Measurements from ENCODE around the gene UGT3A2.
"Not testable (repeated sequence)": the region's sequence is repeated elsewhere in the genome, so short reads cannot be mapped to it uniquely, and the experiment has no call there.

UGT3A2 gene

DNA sequence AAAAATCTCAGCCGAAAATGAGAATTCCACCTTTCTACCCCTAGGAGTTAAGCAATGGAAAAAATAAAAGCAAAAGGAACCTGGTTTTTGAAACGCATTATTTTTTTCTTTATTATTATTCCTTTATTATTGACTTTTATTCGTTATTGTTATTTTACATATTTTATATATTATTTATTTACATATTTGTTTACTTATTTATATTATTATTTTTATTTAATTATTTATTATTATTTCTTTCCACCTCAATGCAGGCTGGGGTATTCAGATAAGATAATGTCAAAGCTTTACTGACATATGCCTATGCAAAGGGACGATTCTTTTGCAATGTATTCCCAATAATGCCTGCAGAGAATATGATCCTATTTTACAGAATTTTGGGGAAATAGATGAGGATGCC lies 16.7 kb downstream of the UGT3A2 start:
- DNase-seq, result no peak

DNA sequence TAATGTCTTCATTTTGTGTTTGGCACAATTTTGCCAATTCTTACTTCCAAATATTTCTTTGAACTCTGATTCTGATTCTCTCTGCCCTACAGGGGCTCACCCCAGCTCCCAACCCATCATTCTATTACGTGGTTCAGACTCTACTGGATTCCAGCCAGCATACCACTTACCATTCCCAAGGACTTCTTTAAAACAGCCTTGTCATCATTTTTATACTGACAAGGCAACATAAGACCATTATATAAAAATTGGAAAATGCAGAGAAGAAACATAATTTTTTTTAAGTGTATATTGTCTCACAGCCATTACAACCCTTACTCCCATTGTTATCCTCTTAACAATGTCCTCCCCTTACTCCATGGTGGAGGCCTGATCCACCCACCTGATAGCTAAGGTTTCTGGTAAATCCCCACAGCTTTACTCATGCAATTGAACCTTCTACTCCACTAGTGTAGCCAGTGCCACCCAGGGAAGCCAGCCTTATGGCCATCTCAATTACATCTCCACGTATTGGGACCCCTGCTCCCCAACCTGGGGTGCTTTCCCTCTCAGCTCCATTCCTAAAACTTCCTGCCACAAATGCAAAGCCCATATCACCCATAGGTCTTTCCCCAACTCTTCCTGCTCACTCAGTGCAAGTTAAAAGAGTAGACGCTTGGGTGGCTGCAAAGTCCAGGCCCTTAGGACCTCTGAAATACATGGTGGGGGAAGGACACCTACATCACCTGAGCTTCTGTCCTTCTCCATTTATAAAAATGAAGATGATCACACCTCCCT lies 19.1 kb downstream of the UGT3A2 start:
- no peak for DNase-seq

DNA sequence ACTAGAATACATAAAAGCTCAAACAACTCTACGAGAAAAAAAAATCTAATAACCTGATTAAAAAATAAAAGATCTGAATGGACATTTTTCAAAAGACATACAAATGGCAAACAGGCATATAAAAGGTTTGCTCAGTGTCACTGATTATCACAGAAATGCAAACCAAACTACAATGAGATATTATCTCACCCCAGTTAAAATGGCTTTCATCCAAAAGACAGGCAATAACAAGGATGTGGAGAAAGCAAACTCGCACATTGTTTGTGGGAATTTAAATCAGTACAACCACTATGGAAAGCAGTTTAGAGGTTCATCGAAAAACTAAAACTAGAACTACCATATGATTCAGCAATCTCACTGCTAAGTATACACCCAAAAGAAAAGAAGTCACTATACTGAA lies 20.8 kb downstream of the UGT3A2 start:
- DNase-seq, result no peak

DNA sequence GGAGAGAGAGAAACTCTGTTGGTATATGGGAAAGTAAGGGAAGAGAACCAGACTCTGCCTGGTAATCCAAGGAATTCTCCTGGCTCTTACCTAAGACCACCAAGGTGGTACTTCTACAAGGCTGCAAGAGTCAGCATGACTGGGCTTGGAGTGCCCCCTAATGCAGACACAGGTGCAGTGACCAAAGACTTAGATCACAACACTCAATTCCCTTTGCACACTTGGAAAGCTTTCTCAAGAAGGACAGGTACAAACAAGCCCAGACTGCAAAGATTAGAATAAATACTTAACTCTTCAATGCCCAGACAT lies 25.2 kb downstream of the UGT3A2 start:
- no peak for DNase-seq

DNA sequence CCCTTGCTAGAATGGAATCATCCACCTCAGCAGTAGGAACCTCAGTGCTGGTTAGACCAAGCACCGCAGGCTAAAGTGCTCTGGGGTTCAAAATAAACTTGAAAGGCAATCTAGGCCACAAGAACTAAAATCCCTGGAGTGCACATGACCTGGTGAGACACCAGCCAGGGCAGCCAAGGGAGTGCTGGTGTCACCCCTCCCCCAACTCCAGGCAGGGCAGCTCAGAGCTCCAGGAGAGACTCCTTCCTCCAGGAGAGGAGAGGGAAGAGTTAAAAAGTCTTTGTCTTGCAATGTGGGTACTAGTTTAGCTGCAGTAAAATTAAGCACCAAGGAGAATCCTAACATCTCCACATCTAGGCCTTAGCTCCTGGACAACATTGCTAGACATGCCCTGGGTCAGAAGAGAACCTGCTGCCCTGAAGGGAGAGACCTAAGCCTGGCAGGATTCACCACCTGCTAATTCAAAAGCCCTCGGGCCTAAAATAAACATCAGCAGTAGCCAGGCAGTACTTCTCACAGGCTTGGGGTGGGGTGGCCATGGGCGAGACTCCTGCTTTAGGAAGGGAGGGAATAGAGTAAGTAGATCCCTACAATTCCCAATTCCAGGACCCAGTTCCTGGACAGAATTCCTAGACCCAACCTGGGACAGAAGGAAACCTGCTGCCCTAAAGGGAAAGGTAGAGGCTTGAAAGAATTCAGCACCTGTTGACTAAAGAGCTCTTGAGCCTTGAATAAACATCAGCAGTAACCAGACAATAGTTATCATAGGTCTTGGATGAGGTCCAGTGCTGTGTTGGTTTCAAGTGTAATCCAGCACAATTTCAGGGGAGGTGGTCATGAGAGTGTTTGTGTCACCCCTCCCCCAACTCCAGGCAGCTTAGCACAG lies 25.8 kb downstream of the UGT3A2 start:
- DNase-seq, result no peak

DNA sequence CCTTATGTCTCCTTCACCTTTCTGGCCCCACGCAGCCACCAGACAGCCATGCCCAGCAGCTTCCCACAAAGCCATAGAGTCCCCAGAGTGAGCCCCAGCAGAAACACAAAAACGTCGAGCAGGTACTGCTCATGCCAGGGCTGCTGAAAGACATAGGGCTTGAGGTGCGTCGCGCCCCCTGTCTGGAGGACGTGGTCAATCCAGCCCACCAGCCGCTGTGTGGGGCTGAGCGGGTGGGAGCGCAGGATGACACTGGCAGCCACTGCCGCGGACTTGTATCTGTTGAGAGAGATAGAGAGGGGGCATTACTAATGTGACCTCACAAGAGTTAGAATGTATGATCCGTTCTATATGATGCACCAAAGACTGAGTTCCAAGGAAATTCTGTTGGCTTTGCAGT lies 31.0 kb downstream of the UGT3A2 start:
- no peak for DNase-seq

DNA sequence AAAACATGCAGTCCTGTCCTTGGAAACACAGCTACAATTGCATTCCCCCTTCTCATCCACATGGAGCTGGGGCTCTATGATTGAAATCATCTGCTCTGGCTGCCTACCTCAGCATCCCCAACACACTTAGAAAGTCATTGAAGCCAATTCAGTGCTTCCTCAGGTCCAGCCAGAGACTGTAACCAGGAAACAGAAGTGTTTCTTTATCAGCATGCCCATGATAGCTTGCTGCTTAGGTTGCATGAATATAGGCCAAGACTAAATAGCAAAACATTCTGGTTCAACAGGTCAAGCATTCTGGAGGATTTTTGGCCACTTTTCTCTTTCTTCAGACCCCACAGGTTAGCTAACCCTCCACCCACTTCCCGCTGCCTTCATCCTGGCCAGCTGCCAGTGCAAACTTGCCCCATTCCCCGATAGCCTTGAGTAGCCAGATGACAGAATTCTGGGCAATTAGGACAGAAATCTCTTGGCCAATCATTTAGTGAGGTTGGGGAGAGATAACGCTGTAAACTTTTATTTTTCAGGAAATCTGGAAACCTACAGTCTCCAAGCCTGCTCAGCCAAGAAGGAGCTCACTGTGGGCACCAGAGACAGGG lies 32.0 kb downstream of the UGT3A2 start:
- DNase-seq, result not testable (repeated sequence)

DNA sequence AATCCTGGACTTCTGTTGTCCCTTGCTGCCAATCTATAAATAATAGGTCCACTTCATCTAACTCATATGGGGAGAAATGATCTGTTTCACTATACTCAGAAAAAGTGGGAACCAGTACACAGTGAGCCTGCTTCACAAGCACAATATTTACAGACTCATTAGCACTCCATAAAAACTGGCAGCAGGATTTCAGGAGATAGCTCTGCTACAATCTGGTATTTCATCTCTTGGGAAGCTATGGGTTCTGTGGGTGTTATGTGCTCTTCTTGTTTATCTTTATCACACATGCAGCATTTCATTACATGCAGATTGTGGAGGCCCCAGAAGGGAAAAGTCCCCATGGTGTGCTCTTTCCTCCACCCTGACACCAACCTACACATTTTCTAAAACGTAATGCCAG lies 33.2 kb downstream of the UGT3A2 start:
- no peak for DNase-seq

DNA sequence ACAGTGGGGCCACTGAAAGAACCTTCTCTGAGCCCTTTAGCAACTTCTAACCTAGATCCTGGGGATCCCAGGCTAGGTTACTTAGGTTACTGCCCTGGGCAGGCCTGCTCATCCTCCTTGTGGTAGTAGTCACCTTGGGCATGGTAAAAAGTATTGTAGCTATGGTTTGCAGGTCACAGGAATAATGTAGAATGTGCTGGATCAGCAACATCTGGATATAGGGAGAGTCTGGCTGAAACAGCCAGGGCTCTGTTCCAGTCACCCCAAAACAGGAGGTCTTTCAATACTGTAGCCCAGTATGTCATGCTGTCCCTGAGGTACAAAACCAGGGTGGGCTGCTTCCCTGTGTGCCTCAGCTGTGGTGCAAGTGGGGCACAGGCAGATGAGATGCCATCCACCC lies 33.6 kb downstream of the UGT3A2 start:
- no peak for DNase-seq

DNA sequence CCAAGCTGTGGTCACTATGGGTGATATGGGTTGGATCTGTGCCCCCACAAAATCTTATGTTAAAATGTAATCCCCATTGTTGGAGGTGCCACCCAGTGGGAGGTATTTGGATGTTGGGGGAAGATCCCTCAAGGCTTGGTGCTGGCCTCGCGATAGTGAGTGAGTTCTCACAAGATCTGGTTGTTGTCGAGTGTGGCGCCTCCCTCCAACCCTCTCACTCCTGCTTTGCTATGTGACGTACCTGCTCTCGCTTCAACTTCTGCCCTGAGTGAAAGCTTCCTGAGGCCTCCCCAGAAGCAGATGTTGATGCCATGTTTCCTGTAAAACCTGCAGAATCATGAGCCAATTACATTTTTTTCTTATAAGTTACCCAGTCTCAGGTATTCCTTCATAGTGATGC lies 35.5 kb downstream of the UGT3A2 start:
- DNase-seq, result no peak

DNA sequence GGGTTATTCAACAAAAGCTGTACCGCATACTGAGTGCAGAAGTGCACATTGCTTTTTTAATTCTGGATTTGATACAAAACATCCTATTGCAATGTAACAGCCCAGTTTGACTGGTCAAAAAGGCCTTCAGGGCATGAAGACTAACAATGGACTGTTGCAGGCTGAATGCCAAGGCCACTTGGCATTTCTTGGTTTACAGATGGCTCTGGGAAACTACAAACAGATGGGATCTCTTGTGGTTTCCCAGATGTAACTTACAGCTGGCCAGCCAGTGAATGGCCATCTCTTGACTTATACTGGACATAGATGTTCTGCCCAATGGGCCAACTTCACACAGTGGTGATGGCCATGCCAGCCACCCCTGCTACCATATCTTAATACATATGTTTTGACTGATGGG lies 36.8 kb downstream of the UGT3A2 start:
- DNase-seq, result no peak

DNA sequence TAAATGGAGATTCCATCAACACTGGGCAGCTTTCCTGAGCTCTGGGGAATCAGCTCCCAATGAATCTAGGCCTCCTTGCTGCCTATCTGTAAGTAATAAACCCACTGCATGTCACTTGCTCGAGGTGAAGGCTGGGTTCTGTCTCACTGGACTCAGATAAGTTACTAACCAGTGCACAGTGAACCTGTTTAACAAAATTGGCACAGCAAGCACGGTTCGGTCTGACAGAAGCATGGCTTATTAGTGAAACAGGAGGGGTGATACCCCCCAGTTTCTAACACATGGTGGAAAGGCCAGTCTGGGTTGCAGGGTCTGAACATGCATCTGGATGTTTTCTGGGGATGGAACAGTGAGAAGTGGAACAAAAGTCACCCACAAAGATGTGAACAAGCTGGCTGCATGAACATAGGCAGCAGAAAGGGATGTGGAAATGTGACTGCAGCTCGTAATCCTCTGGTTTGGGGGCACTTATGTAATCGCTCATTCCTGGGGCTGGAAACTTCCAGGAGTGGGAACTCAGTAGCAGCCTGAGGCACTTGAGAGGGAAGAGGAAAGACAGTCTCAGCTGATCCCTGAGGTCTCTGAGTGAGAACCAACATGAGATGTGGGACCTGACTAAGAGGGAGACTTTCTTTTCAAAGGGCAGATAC lies 37.7 kb downstream of the UGT3A2 start:
- peak; percentile 60 for DNase-seq

DNA sequence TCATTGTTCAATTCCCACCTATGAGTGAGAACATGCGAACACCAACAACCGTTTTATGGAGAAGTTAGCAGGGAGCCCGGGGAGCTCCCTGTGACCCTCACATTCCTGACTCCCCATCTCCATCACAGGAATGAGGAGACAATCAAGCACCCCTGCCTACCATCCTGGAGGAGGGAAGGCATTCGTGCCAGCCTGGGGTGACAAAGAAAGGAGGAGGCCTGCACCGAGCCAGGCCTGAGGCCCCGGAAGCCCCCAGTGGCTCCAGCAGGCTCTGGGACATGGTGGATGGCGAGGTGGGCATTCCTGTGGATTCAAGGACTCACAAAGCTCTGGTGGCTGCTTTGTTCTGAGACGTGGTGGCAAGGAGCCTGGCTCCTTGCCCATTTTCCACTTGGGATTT lies 39.0 kb downstream of the UGT3A2 start:
- no peak for DNase-seq

DNA sequence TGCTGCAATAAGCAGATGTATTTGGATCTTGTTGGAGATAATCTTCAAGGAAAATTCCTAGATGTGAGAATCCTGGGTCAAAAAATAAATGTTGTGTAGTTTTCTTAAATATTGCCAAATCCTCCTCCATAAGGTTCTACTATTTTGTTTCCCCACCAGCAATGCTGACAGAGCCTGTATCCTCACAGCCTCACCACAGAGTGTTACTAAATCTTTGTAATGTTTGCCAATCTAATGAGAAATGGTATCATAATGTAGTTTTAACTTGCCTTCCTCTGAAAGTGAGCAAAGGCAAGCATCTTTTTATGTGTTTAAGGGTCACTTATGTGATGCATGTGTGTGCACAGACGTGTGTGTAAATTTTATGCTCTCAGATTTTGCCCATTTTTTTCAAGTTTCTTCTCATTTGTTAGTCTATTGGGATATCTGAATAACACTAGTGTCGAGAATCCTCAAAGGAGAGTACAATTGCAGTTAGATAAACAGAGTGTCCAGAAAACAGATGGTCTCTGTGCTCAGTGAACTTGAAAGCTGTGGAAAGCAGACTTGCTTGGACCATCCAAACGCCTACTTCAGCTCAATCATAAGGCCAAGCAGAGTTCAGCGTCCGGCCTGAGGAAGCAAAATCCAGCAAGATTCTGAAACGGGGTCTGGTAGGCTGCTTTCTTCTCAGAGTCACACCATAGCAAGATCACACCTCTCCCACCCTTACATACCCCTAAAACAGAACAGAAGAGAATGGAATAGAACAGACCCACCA lies 39.8 kb downstream of the UGT3A2 start:
- DNase-seq, result peak; percentile 25

DNA sequence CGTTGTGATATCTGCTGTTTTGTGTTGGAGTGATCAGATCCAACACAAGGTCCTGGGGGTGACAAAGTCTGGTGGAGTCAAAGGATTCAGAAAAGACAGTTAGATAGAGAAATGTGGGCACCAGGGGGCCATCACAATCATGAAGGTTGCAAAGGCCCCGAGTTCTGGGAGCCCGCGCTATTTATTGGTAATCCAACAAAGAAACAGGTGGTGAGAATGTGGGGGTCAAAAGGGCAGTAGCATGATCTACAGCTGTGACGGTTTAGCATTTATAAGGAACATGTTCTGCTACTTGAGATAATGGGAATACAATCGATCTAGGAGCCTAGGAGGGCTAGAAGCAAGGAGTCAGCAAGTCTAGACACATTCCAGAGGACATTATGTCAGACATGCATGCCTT lies 44.4 kb downstream of the UGT3A2 start:
- DNase-seq, result not testable (repeated sequence)

DNA sequence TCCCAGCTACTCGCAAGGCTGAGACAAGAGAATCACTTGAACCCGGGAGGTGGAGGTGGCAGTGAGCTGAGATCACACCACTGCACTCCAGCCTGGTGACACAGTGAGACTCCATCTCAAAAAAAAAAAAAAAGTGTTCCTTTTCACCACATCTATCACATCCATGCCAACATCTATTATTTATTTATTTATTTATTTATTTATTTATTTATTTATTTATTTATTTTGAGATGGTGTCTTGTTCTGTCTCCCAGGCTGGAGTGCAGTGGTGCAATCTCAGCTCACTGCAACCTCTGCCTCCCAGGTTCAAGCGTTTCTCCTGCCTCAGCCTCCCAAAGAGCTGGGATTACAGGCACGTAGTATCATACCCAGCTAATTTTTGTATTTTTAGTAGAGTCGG lies 47.1 kb downstream of the UGT3A2 start:
- DNase-seq, result not testable (repeated sequence)

DNA sequence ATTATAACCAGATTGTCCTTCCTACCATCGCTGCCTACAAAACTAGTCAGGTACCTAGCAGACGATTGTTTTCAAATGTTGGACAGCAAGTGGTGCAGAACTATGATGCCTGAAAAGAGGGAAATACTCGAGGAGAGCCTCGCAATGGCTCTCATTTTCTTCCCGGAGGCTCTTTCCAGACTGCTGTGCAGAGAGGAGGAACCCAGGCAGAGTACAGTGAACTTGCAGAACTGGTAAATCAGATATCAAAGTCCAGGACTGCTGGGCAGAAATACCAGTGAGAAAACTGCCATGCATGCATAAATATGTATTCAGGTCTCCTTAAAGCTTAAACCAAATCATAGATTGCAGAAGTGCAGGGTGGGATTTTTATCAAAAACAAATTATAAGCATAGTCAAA lies 49.1 kb downstream of the UGT3A2 start:
- DNase-seq, result no peak

DNA sequence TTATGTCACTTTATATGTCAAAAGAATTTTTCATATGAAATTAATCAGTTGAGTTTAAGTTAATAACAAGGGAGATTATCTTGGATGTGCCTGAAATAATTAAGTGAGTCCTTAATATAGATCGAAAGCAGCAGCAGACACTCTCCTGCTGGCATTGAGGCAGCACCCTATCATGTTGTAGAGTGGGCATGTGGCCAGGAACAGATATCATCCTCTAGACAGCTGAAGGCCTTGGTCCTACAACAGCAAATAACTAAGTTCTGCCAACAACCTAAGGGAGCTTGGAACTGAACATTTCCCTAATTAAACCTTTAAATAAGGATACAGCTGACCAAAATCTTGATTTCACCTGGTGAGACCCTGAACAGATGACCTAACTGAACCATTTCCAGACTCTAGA lies 49.7 kb downstream of the UGT3A2 start:
- DNase-seq, result no peak

DNA sequence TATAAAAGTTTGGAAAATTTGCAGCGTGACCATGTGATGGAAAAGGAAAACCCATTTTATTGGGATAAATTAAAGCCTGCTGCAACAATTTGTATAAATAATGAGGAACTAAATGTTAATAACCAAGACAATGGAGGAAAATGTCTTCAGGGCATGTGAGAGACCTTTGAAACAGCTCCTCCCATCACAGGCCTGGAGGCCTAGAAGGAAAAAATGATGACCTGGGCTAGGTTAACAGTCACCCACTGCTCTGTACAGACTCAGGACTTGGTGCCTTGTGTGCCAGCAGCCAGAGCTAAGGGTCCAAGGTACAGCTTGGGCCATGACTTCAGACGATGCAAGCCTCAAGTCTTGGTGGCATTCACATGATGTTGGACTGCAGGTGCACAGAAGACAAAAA lies 53.5 kb downstream of the UGT3A2 start:
- no peak for DNase-seq

DNA sequence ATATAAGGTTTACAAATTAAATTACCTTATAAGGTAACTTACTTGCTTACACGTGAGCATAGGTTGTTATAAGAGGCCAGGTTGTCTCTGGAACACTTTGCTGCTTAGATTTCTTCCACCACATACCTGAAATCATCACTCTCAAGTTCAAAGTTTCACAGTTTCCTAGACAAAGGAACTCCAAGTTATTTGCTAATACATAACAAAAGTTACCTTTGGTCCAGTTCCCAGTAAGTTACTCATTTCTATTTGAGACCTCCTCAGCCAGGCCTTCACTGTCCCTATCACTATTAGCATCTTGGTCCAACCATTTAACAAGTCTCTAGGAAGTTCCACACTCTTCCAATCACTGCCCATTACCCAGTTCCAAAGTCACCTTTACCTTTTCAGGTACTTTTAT lies 57.0 kb downstream of the UGT3A2 start:
- no peak for DNase-seq

DNA sequence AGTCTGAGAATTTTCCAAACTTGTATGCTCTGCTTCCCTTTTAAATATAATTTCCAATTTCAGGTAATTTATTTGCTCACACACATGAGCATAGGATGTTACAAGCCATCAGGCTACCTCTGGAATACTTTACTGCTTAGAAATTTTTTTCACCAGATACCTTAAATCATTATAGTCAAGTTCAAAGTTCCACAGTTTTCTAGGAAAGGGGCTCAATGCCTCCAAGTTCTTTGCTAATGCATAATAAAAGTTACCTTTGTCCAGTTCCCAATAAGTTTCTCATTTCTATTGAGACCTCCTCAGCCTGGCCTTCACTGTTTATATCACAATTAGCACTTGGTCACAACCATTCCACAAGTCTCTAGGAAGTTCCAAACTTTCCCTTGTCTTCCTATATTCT lies 59.3 kb downstream of the UGT3A2 start:
- no peak for DNase-seq

DNA sequence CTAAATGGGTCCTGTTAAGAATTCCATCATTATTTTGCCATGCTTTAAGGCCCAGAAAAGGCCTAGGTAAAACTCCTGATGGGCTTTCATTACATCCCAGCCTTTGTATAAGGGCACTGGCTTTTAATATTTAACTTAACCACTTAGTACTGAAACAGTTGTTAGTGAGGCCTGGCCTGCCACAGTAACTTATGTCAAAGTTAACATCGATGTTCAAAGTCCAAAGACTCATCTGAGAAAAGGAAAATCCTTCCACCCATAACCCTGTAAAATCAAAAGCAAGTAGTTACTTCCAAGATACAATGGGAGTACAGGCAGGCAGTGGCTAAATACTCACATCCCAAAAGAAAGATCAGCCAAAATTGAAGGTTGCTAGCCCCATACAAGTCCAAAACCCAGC lies 60.5 kb downstream of the UGT3A2 start:
- no peak for DNase-seq

DNA sequence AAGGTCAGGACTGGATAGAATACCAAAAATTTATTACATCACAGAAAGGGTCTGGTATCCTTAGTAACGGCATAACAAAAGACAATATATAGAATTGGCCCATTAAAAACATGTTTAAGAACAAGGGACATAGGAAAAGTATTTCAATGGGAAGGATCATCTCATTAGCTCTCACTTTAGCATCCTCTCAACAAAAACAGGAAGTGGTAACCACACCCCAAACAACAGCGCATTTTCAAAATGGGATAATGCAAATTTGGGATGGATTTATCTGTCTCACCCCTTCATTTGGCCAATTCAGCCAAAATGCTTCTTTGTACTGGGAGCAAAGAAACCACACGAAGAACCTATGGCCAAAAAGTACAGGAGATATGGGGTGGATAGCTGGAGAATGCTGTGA lies 65.7 kb downstream of the UGT3A2 start:
- no peak for DNase-seq

Measured in MV-4-11 (cell line).